Measurements from ENCODE around the gene PROX1. TPM values are rescaled to one million over a fixed set of nuclear protein-coding genes. Genes with fewer than 3 reads are reported as not detected.

PROX1 gene
- total and polyA plus RNA-seq, 8 donors, result 0.23 to 6.1 (median 2.7) TPM

DNA sequence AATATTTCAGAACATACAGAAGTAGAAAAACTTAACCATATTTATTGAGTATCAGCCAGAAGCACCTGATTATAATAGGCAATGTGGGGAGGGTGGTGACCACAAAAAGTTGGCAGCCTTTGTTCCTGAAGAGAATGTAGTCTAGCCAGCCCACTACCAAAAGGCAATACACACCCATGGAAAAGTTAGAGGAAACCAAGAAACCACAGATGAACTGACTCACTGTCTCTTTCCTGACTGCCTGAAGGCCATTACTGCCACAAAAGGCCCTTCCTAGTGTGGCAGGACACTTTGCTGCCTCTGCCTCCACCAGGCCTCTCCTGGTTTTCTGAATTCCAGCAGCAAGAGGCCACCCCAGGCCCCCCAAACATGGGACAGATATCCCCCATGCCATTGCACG is 14.6 kb upstream of the PROX1 start:
- TF ChIP-seq POLR2AphosphoS5 (IDR thresholded peaks at IDR 0.05) (no peak), EP300 (IDR thresholded peaks at IDR 0.05) (no peak), POLR2A (IDR thresholded peaks at IDR 0.05) (no peak)
- TF ChIP-seq, protein P1, sequence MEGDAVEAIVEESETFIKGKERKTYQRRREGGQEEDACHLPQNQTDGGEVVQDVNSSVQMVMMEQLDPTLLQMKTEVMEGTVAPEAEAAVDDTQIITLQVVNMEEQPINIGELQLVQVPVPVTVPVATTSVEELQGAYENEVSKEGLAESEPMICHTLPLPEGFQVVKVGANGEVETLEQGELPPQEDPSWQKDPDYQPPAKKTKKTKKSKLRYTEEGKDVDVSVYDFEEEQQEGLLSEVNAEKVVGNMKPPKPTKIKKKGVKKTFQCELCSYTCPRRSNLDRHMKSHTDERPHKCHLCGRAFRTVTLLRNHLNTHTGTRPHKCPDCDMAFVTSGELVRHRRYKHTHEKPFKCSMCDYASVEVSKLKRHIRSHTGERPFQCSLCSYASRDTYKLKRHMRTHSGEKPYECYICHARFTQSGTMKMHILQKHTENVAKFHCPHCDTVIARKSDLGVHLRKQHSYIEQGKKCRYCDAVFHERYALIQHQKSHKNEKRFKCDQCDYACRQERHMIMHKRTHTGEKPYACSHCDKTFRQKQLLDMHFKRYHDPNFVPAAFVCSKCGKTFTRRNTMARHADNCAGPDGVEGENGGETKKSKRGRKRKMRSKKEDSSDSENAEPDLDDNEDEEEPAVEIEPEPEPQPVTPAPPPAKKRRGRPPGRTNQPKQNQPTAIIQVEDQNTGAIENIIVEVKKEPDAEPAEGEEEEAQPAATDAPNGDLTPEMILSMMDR (IDR thresholded peaks at IDR 0.05), result no peak
- no peaks in the 10 kb centered on the region for H3K9me3 ChIP-seq
- 73 to 100% (median 94%) methylated on average over 1 of the region's 1 CpG for WGBS, 5 donors
- no peak for DNase-seq
- intact Hi-C loops (cut with DNase I; ENCODE audit: low total_unique reads), result no loop called here
- H3K27me3 ChIP-seq, result peaks cover 0 to 16% (median 0%) of the 10 kb centered on the region in 3 donors
- no peak overlapping the region for H3K4me3 ChIP-seq
- H3K4me1 ChIP-seq, result peaks cover 0 to 14% (median 8%) of the 10 kb centered on the region in 4 donors
- H3K27ac ChIP-seq, result no peak overlapping the region
- H3K36me3 ChIP-seq, result no peaks in the 10 kb centered on the region

GRCh38 chr1:213976665-213977485 is 10.9 kb upstream of the PROX1 start:
- TF ChIP-seq POLR2A (IDR thresholded peaks at IDR 0.05) (no peak), POLR2AphosphoS5 (IDR thresholded peaks at IDR 0.05) (no peak), EP300 (IDR thresholded peaks at IDR 0.05) (no peak)
- TF ChIP-seq, protein P1 (IDR thresholded peaks at IDR 0.05), result no peak
- H3K4me3 ChIP-seq, result no peak overlapping the region
- peaks cover 0 to 18% (median 8%) of the 10 kb centered on the region in 4 donors for H3K4me1 ChIP-seq
- peak in 1 of 2 donors; percentile 23 for DNase-seq
- intact Hi-C loops (cut with DNase I; ENCODE audit: low total_unique reads), result no loop called here
- 17 to 36% (median 26%) methylated on average over 8 of the region's 8 CpGs for WGBS, 5 donors
- no peaks in the 10 kb centered on the region for H3K9me3 ChIP-seq
- H3K27ac ChIP-seq, result no peak overlapping the region
- no peaks in the 10 kb centered on the region for H3K36me3 ChIP-seq
- peaks cover 0 to 53% (median 31%) of the 10 kb centered on the region in 3 donors for H3K27me3 ChIP-seq

GRCh38 chr1:213977486-213977842 is 10.3 kb upstream of the PROX1 start:
- H3K27ac ChIP-seq, result no peak overlapping the region
- H3K4me3 ChIP-seq, result no peak overlapping the region
- H3K4me1 ChIP-seq, result peaks cover under 1 to 21% (median 11%) of the 10 kb centered on the region in 4 donors
- H3K36me3 ChIP-seq, result no peaks in the 10 kb centered on the region
- no peaks in the 10 kb centered on the region for H3K9me3 ChIP-seq
- intact Hi-C loops (cut with DNase I; ENCODE audit: low total_unique reads), result no loop called here
- peaks cover under 1 to 59% (median 37%) of the 10 kb centered on the region in 3 donors for H3K27me3 ChIP-seq
- peak; percentile 40 to 46 for DNase-seq
- TF ChIP-seq POLR2A (IDR thresholded peaks at IDR 0.05) (no peak), EP300 (IDR thresholded peaks at IDR 0.05) (no peak), POLR2AphosphoS5 (IDR thresholded peaks at IDR 0.05) (no peak)
- TF ChIP-seq, protein P1 (IDR thresholded peaks at IDR 0.05), result no peak
- WGBS, 5 donors, result 18 to 29% (median 26%) methylated on average over 7 of the region's 7 CpGs

DNA sequence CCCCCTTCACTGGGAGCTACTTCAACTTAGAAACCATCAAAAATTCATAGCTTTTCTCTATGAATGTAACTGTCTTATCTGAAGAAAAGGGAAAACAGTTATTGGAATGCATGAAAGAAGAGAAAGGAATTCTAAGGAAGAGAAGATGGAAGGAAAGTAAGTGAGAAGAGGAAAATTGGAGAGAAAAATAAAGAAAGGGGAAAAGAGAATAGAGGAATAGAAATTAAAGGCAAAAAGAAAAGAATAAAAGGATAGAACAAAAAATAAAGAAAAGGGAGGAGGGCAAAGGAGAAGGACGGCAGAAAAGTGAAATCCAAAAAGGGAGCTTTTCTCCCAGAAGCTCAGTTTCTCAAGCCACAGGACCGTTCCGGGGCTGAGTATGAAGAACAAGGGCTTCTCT is 9.9 kb upstream of the PROX1 start:
- no peak overlapping the region for H3K27ac ChIP-seq
- H3K36me3 ChIP-seq, result no peaks in the 10 kb centered on the region
- H3K27me3 ChIP-seq, result peaks cover 5 to 64% (median 41%) of the 10 kb centered on the region in 3 donors
- H3K4me3 ChIP-seq, result no peak overlapping the region
- TF ChIP-seq POLR2A (IDR thresholded peaks at IDR 0.05) (no peak), EP300 (IDR thresholded peaks at IDR 0.05) (no peak), POLR2AphosphoS5 (IDR thresholded peaks at IDR 0.05) (no peak)
- TF ChIP-seq, protein P1 (IDR thresholded peaks at IDR 0.05), result no peak
- intact Hi-C loops (cut with DNase I; ENCODE audit: low total_unique reads), result no loop called here
- WGBS, 5 donors, result 45 to 75% (median 66%) methylated on average over 3 of the region's 3 CpGs
- DNase-seq, result no peak
- H3K9me3 ChIP-seq, result no peaks in the 10 kb centered on the region
- peaks cover 5 to 25% (median 15%) of the 10 kb centered on the region in 4 donors for H3K4me1 ChIP-seq
